HS-27A (cell line): ENCODE results near the gene UTP14C.
"Not testable (repeated sequence)": the region's sequence is repeated elsewhere in the genome, so short reads cannot be mapped to it uniquely, and the experiment has no call there.

Experiments
- DNase-seq: peaks from one replicate; pipeline ENCODE4 v3.0.0-alpha.2; 2012; ENCODE audit warnings: low read depth, missing footprints

The UTP14C gene

DNA sequence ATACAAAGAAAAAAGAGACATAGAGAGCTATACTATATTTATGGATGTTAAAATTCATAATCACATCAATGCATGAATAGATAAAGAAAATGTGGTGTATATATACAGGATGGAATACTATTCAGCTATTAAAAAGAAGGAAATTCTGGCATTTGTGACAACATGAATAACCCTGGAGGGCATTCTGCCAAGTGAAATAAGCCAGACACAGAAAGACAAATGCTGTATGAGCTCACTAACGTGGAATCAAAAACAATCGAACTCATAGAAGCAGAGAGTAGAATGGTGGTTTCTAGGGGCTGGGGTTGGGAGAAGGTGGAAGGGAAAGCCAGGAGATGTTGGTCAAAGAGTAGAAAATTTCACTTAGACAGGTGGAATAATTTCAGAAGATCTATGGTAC, 24.0 kb downstream of the UTP14C start:
- DNase-seq, result no peak

GRCh38 chr13:52051400-52051799, 26.9 kb downstream of the UTP14C start:
- DNase-seq, result no peak

DNA sequence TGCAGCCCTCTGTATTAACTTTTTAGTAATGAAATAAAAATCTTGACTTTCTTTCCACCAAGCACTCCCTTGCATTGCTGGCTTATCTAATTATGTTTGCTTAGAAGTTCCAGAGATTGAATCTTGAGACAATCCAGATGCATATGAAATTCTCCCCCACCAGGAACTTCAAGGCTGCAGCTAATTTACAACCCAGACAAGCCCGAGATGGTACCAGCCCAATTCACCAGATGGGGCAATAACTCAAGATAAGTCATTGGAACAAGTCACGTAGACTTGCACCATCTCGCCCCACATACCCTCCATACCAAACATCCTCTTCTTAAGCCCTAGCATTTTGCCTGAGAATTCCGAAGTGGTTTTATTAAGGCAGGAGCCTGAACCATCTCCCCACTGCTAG, 29.0 kb downstream of the UTP14C start:
- no peak for DNase-seq

DNA sequence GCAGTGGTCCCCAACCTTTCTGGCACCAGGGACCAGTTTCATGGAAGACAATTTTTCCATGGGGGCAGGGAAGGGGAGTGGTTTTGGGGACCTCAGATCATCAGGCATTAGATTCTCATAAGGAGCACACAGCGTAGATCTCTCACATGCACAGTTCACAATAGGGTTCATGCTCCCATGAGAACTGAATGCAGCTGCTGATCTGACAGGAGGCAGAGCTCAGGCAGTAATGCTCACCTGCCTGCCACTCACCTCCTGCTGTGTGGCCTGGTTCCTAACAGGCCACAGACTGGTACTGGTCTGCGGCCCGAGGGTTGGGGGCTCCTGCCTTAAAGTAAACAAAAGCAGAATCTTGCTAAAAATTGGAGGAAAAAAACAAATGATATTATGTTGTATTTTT, 36.6 kb downstream of the UTP14C start:
- DNase-seq, result not testable (repeated sequence)

DNA sequence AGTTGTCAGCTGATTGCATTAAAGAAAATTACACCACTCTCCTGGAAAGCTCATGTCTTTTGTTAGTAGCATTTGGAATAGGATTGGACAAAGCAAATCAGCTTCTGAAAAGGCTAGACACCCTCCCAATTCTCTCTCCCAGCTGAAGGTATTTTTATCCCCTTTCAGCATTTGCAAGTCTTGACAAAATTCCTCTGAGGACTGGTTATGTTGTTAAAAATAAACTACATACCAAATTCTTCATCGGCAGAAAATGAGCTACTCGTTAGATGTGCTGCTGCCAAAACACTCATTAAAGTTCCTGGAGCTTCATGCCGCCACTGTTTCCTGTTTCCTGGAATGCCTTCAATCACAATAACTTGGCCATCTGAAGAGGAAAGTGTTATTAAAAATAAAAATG, 37.1 kb downstream of the UTP14C start:
- no peak for DNase-seq

- DNase-seq, result no peak
Observed at GRCh38 chr13:52067237-52067636, 42.7 kb downstream of the UTP14C start.

- DNase-seq, result no peak
Observed at GRCh38 chr13:52070929-52071523, 46.5 kb downstream of the UTP14C start.
